GM21576 (cell line): Measurements from ENCODE around the gene S100PBP.

Experiments used
- ATAC-seq: cut with Tn5 transposase; IDR thresholded peaks from one replicate; pipeline ENCODE4 v1.9.1; 2021; ENCODE audit warnings: mild to moderate bottlenecking, moderate library complexity; ENCODE audit not compliant: unreplicated experiment

The S100PBP gene

DNA sequence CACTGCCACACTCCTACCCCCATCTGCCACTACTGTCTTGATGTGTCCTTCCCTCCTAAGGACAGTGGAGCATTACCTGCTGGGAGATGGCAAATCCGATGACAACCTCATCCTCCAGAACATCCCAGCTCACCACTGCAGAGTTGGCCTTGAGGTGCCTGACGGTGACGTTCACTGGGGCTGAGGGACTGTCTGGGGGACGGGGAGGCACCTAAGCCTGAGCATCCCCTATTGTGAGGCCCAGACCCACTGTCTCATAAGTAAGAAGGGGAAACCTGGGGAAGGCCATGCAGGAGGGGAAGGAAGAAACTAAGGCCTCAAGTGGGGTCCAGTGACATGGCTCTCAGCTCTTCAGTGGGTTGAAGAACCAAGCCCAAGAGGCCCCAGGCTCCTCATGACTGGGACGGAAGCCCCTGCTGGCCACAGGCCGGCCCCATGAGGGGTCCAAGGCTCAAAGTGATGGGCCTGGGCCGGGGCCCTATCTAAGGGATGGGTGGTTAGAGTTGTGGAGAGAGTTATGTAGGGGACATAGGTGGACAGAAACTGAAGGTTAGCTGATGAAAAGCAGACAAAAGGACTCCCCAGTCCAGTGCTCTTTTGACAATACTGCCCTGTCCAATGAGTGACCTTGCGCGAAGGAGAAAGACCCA lies 51.5 kb downstream of the S100PBP start:
- no peak for ATAC-seq

GRCh38 chr1:32869923-32870614 lies 52.6 kb downstream of the S100PBP start:
- ATAC-seq: no peak

GRCh38 chr1:32870615-32871363 lies 53.3 kb downstream of the S100PBP start, which contains the start of gene FNDC5:
TSS of gene FNDC5 (minus strand) at chr1:32870912.
- no peak for ATAC-seq

DNA sequence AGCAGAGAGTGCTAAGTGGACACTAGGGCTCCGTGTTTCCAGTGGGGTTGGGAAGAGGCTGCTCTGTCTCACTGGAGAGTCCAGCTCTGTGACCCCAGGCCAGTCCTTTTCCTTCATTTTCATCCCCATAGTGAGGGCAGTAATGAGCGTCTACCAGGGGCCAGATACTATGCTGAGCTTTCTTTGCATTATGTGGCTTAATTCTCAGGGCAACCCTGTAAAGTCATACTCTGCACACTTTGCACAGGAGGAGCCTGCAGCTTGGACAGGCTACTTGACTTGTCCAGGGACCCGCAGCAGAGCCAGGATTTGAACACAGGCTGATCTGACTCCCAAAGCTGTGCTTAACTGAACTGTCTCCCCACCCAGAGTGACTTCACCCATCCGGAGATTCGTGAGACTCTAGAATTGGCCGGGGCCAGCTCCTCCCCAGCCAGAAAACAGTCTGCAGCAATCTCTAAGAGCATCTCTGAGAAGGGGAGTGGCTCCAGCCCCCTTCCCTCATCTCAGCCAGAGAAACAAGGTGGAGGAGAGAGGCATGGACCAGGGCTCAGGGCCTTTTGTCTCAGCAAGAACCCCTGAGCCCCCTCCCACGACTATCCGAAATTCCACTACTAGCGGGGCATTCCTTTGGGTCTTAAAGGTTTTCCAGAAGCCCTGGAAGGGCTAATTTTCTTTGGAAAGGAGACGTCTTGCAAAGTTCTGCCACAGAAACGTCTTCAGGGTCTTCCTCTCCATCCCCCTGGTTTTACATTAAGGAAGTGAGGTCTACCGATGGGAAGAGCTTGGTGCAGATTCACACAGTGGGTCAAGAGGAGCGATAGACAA lies 54.1 kb downstream of the S100PBP start:
- no peak for ATAC-seq

- no peak for ATAC-seq
These were observed 54.7 kb downstream of the S100PBP start for GRCh38 chr1:32872192-32872460.

DNA sequence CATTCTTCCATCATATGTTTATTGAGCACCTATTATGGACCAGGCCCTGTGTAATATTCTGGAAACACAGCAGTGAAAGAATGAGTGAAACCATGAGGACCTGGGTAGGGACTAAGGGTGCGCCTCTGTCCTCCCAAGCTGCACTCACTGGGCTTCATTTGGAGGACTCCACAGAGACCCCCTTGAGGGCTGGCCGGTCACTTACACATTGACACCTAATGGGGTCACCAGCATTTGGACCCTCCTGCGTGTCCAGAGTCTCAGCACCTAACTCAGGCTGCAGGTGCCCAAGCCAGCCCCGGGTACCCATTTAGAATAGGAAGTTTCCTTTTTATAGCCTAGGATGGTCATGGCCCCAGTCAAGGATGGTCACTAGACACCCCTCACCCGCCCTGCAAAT lies 56.0 kb downstream of the S100PBP start:
- no peak for ATAC-seq

- no peak for ATAC-seq
These were observed 57.7 kb downstream of the S100PBP start for GRCh38 chr1:32874860-32875752.

- ATAC-seq: no peak
These were observed 59.1 kb downstream of the S100PBP start for GRCh38 chr1:32876341-32877210.

GRCh38 chr1:32877211-32878110 lies 60.0 kb downstream of the S100PBP start:
- no peak for ATAC-seq

DNA sequence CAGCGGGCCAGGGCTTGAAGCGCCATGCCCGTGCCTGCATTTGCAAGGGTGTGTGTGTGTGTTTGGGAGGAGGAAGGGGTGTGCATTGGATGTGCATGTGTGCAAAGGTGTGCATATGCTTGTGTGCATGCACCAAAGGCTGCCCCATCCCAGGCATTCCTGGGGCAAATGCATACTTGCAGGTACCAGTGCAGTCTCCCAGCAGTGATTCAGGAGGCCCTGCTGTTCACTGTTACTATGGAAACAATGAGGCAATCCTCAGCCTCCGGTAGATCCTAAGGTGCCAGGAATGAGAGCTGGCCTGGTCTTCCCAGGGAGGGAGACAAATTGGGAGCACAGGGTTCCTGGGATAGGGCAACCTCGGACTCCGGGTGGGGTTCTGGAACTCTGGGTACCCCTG lies 60.7 kb downstream of the S100PBP start:
- ATAC-seq: no peak

DNA sequence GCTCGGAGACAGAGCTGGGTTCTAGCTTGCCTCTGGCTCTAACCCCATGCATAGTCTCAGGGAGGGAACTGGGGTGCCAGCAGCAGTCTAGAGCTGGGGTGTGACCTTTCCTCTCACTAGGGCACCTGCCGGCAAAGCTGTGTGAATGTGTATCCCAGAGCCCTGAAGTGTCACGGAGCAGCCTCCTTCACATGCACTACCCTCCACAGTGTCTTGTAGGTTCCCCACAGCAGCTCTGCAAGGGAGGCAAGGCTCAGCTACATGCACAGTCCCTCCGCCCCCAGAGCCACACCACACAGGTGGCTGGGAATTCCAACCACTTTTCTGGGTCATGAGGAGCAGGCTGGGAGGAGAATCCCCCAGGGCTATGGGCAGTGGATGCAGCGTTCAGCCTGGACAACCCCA lies 61.2 kb downstream of the S100PBP start:
- no peak for ATAC-seq

DNA sequence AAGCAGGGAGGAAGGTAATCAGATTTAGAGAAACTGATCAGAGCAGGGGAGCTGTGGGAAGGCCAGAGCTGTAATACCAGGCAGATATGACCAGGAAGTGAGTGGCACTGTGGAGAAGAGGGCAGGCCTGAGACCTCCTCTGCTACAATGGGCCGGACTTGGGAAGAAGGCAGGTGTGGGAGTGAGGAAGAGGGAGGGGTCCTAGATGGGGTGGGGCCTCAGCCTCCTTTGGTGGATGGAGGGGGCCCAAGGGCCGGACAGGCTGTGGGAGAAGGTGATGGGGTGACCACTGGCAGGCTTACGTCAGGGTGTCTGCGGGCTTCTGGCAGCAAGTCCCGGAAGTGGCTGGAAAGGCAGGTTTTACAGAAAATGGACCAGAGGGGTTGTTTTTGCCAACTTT lies 63.8 kb downstream of the S100PBP start:
- ATAC-seq: no peak

- ATAC-seq: no peak
These were observed 64.7 kb downstream of the S100PBP start for GRCh38 chr1:32881871-32882850.

DNA sequence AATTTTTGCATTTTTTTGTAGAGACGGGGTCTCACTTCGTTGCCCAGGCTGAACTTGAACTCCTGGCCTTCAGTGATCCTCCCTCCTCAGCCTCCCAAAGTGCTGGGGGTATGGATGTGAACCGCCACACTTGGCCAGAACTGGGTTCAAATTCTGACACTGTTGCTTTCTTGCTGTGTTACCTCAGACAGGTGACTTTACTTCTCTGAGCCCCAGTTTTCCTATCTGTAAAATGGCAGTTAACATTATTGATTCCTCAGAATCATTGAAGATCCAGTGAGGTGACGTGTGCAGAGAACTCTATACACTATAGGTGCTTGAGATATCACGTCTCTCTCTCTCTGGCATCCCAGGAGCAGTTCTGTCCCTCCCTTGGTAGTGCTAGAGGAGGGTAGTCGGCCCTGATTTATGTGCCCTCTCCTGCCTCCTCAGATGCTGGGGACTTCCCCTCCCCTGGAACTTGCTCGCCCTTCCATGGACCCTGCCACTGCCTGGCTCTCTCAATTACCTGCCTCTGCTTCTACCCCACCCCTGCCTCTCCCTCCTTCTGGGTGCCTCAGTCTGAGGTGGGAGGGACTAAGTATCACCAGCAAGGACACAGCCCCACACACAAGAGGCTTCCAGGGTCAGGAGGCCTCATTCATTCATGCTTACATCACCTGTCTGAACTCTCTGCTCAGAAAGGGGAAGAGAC lies 66.0 kb downstream of the S100PBP start:
- no peak for ATAC-seq

DNA sequence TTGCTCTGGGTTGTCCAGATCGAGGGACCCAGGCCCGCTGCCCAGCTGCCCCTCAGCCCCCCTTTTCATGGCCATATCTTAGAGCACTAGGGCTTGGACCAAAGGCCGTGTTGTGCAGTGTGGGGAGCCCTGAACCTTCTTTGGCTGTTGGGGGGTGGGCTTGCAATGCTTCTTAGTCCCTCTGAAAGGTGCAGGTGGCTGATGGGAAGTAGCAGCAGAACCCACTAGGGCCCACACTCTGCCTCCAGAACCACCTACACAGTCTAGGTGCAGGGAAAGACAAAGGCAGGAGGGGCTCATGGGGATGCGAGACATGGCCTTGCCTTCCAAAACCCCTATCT lies 66.5 kb downstream of the S100PBP start:
- ATAC-seq: no peak

DNA sequence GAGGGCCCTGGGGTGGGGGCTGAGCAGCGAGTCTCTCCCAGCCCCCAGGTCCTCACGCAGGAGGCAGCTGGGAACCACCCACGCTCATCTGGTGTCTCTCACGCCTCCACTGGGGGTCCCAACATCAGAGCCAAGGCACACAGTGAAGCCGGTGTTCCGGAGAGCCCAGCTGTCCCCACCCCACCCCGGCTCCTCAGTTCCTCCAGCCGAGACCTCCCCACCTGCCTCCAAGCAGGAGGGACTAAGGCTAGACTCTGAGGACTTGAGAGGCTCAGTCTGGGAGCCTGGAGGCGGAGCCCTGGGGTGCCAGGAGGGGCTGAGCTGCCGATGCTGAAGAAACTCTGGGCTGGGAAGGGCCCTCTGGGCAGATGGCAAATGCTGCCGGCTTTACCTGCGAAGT lies 67.3 kb downstream of the S100PBP start:
- ATAC-seq: no peak

DNA sequence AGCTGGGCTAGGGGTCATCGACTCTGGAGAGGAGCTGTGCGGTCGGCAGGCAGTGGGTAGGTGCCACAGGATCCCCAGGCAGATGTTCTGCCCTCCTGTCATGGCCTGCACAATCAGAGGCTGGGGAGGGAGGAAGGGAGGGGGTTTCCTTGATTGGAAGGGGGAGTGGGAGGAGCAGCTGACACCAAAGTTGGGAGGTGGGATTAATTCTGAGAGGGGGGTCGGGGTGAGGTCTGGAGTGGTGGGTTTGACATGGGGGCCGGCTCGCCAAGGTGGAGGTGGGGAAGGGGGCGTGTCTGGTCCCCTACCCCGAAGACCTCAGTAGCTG lies 68.2 kb downstream of the S100PBP start:
- no peak for ATAC-seq
